B cell (primary cell): Measurements from ENCODE around the gene PCGF1. TPM values are rescaled to one million over a fixed set of nuclear protein-coding genes. Genes with fewer than 3 reads are reported as not detected.

Experiments
- ATAC-seq: fragments of 200-7000 bp; cut with Tn5 transposase; one replicate; pipeline ENCODE4 v1.10.0; 2021; ENCODE audit warnings: low read depth, mild to moderate bottlenecking, moderate number of reproducible peaks, moderate library complexity
- CTCF ChIA-PET: fragments of 350-600 bp; sonication (Branson Sonifier 250); formaldehyde crosslinking; loops from one replicate; lab custom pipeline; 2021; ENCODE audit warnings: antibody characterized with exemption, inconsistent platforms; lab: Charles Lee
- POLR2A ChIA-PET: fragments of 350-600 bp; sonication (Branson Sonifier 250); formaldehyde crosslinking; loops from one replicate; lab custom pipeline; 2021; ENCODE audit warnings: antibody characterized with exemption; lab: Charles Lee
- DNase-seq: peaks from one replicate; pipeline ENCODE4 v3.0.0; 2013
- H2AFZ ChIP-seq: 2 replicates; pipeline ENCODE4 v1.6.1; 2012; ENCODE audit warnings: mild to moderate bottlenecking, low read depth, low read length; ENCODE audit not compliant: insufficient read depth, poor library complexity, severe bottlenecking
- H3K27ac ChIP-seq, 2 donors: 1 replicate in 1 of 2; 2 replicates in 1 of 2; pipeline ENCODE4 v1.5.1; 2012 to 2013; ENCODE audit warnings: low read length in 2 of 2, mild to moderate bottlenecking in 2 of 2, moderate library complexity in 1 of 2
- H3K27me3 ChIP-seq, 4 experiments: fragments of 200-600 bp in 1 of 4; sonication (generic) in 1 of 4; replicated peaks in 1 of 4; 1 replicate in 2 of 4; 2 replicates in 2 of 4; pipeline versions ENCODE4 v1.6.1 to v1.7.0; 2013 to 2016; ENCODE audit warnings: low read length in 3 of 4, mild to moderate bottlenecking in 2 of 4, mixed read lengths in 1 of 4, moderate library complexity in 1 of 4; ENCODE audit not compliant: insufficient read depth in 4 of 4, control insufficient read depth in 3 of 4; ENCODE audit errors: control extremely low read depth in 1 of 4
- H3K36me3 ChIP-seq, 2 experiments: replicated peaks in 1 of 2; 1 replicate in 1 of 2; 2 replicates in 1 of 2; pipeline versions ENCODE4 v1.6.1 to v1.7.1; 2013; ENCODE audit warnings: low read length in 1 of 2; ENCODE audit not compliant: insufficient read depth in 2 of 2, control insufficient read depth in 1 of 2; ENCODE audit errors: control extremely low read depth in 1 of 2, extremely low read depth in 1 of 2
- H3K4me1 ChIP-seq, 2 donors: fragments of 200-600 bp in 1 of 2; sonication (generic) in 1 of 2; 1 replicate in 1 of 2; 2 replicates in 1 of 2; pipeline versions ENCODE4 v1.5.1 to v1.6.1; 2013 to 2017; ENCODE audit warnings: low read length in 2 of 2; ENCODE audit not compliant: control insufficient read depth in 2 of 2, insufficient read depth in 2 of 2
- H3K4me2 ChIP-seq: replicated peaks from 2 replicates; pipeline ENCODE3; 2012; ENCODE audit warnings: mild to moderate bottlenecking, low read depth, low read length; ENCODE audit not compliant: poor library complexity, severe bottlenecking
- H3K4me3 ChIP-seq, 5 experiments: fragments of 200-600 bp in 1 of 5; sonication (generic) in 1 of 5; 1 replicate in 3 of 5; 2 replicates in 2 of 5; pipeline versions ENCODE4 v1.5.1 to v1.7.0; 2011 to 2016; ENCODE audit warnings: low read length in 4 of 5, mild to moderate bottlenecking in 4 of 5, low read depth in 2 of 5, control low read depth in 1 of 5, moderate library complexity in 1 of 5; ENCODE audit not compliant: insufficient read depth in 1 of 5; ENCODE audit errors: control extremely low read depth in 1 of 5, extremely low read depth in 1 of 5
- H3K79me2 ChIP-seq: fragments of 200-600 bp; sonication (generic); one replicate; pipeline ENCODE4 v1.6.0; 2016; ENCODE audit warnings: low read length; ENCODE audit not compliant: control insufficient read depth, insufficient read depth
- H3K9ac ChIP-seq: fragments of 200-600 bp; sonication (generic); 2 replicates; pipeline ENCODE4 v1.6.1; 2017; ENCODE audit warnings: mild to moderate bottlenecking, low read length, moderate library complexity
- H3K9me3 ChIP-seq, 3 donors: one replicate each; pipeline versions ENCODE4 v1.6.1 to v1.7.1; 2013; ENCODE audit warnings: low read length in 2 of 3; ENCODE audit not compliant: control insufficient read depth in 2 of 3, insufficient read depth in 1 of 3; ENCODE audit errors: control extremely low read depth in 1 of 3
- H4K20me1 ChIP-seq: 2 replicates; pipeline ENCODE4 v1.6.0; 2012; ENCODE audit warnings: mild to moderate bottlenecking, low read length; ENCODE audit not compliant: insufficient read depth, control insufficient read depth, poor library complexity, severe bottlenecking
- H3K27ac Mint-ChIP-seq: one replicate; pipeline ENCODE4 v1.8.0; 2021; ENCODE audit warnings: mixed read lengths
- H3K27me3 Mint-ChIP-seq: one replicate; pipeline ENCODE4 v1.8.0; 2021; ENCODE audit warnings: mixed read lengths
- H3K4me1 Mint-ChIP-seq: one replicate; pipeline ENCODE4 v1.8.0; 2021; ENCODE audit warnings: mixed read lengths
- H3K4me3 Mint-ChIP-seq: one replicate; pipeline ENCODE4 v1.8.0; 2021; ENCODE audit warnings: mixed read lengths
- H3K9me3 Mint-ChIP-seq: one replicate; pipeline ENCODE4 v1.8.0; 2022; ENCODE audit warnings: mixed read lengths; ENCODE audit not compliant: insufficient read depth
- EZH2 ChIP-seq: IDR thresholded peaks from 2 replicates; pipeline ENCODE4 v1.6.1; 2012; ENCODE audit warnings: borderline replicate concordance, low read depth, mild to moderate bottlenecking, moderate library complexity, low read length; ENCODE audit not compliant: insufficient read depth, poor library complexity, severe bottlenecking
- WGBS: methylation state at CpG from one replicate; pipeline ENCODE4 v1.1.5; 2013; ENCODE audit warnings: missing lambda C conversion rate; ENCODE audit not compliant: insufficient coverage; 5-methylcytosine and 5-hydroxymethylcytosine counted together
- intact Hi-C: fragments of 100-400 bp; cut with micrococcal nuclease; formaldehyde crosslinking; loops from one replicate; pipeline ENCODE4 v1.10.0; 2022
- polyA plus RNA-seq: library from polyadenylated mRNA; depleted of rRNA; stranded (reverse); fragments of >200 nt; gene quantifications from 2 replicates; pipeline ENCODE4 v1.2.3, GENCODE V29; 2012
- total RNA-seq, 2 donors: library from RNA; stranded (reverse); fragments of 120-200 nt in 1 of 2; gene quantifications; 1 replicate in 1 of 2; 2 replicates in 1 of 2; pipeline versions ENCODE4 v1.2.3 to v1.2.4, GENCODE V29; 2013 to 2022
- TF ChIP-seq, protein P1 (sequence below): fragments of 200-600 bp; IDR thresholded peaks from one replicate; pipeline ENCODE4 v1.8.0; 2022; ENCODE audit warnings: antibody characterized with exemption, mild to moderate bottlenecking

Gene PCGF1
- total and polyA plus RNA-seq, 2 donors (not counting 1 experiment from before 2014, with no cell fraction given), result 21.9 to 40.1 TPM

DNA sequence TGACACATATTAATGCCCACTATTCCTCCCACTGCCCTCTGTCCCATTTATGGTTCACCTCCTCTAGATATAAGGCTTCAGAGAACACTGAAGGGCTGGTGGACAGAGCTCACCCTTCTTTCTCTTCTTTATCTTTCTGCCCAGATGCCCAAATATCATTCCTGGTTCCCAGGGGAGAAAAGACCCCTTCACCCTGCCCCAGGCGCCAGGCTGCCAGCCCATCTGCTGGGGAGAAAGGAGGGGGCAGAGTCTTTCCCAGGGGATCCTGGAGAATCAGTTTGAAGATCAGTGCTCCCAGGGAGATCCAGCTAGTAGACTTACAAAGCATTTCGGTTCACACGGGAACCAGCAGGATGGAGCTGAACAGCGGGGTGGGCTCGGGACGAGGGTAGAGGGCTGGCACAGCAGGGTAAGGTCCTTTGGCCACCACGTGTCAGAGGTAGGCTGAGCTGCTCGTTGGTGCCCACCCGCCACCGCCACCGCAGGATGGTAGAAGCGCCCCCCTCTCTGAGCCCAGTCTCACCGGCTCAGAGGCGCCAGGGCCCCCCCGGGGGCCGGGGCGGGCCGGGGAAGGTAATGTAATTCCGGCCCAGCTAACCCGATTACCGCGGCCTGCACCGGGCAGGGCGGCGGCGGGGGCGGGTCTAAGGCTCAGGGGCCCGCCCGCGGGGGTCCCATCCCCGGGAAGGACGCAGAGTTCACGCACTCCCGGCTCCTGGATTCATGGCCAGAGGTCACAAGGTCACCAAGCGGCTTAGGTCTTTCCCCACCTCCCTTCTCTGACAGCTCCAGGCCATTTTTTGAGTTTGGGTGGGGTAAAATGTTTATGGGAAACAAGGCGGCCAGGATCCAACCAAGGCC lies 5.5 kb upstream of the PCGF1 start:
- CTCF ChIA-PET, result interaction anchor here (0.5 to 1.5 kb wide), 3 partner anchors 15 to 74 kb away, joined by 4 read pairs; no protein-coding TSS in a partner anchor

More for the DNA sequence above, 5.5 kb upstream of the PCGF1 start:
- Histone ChIP-seq H3K4me2 (no peak overlapping the region), H3K9me3 (peaks cover 0 to 31% (median 0%) of the 10 kb centered on the region in 3 donors), H3K79me2 (no peaks in the 10 kb centered on the region), H3K4me1 (peaks cover 42 to 47% of the 10 kb centered on the region in 2 donors), H3K4me3 (no peak overlapping the region), H3K36me3 (no peaks in the 10 kb centered on the region), H3K9ac (no peak overlapping the region), H4K20me1 (peaks cover 6% of the 10 kb centered on the region), H3K27ac (no peak overlapping the region), H3K27me3 (peaks cover 2 to 75% (median 48%) of the 10 kb centered on the region in 4 experiments), H2AFZ (no peak overlapping the region)
- intact Hi-C loops, result no loop called here
- DNase-seq (no peak), ATAC-seq (no peak)
- TF ChIP-seq, protein P1, sequence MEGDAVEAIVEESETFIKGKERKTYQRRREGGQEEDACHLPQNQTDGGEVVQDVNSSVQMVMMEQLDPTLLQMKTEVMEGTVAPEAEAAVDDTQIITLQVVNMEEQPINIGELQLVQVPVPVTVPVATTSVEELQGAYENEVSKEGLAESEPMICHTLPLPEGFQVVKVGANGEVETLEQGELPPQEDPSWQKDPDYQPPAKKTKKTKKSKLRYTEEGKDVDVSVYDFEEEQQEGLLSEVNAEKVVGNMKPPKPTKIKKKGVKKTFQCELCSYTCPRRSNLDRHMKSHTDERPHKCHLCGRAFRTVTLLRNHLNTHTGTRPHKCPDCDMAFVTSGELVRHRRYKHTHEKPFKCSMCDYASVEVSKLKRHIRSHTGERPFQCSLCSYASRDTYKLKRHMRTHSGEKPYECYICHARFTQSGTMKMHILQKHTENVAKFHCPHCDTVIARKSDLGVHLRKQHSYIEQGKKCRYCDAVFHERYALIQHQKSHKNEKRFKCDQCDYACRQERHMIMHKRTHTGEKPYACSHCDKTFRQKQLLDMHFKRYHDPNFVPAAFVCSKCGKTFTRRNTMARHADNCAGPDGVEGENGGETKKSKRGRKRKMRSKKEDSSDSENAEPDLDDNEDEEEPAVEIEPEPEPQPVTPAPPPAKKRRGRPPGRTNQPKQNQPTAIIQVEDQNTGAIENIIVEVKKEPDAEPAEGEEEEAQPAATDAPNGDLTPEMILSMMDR, result no peak
- TF ChIP-seq EZH2, result no peak
- POLR2A ChIA-PET, result interaction anchor here (1.4 kb wide), 1 partner anchor 13 kb away, joined by 4 read pairs; the partner anchor contains the start of gene DQX1
- Mint-ChIP-seq H3K9me3 (no peaks in the 10 kb centered on the region), H3K4me1 (peaks cover 36% of the 10 kb centered on the region), H3K4me3 (peak overlapping the region; percentile 60), H3K27ac (peak overlapping the region; percentile 53), H3K27me3 (peaks cover 51% of the 10 kb centered on the region)
- 13% methylated on average over 35 of the region's 36 CpGs for WGBS
